HG02884 (cell line): Measurements from ENCODE around the gene KLF7.

Source experiments
- ATAC-seq: cut with Tn5 transposase; IDR thresholded peaks from one replicate; pipeline ENCODE4 v1.9.1; 2021; ENCODE audit warnings: mild to moderate bottlenecking, moderate library complexity; ENCODE audit not compliant: unreplicated experiment

The KLF7 gene

GRCh38 chr2:207165121-207166038 lies at the start of gene KLF7:
Gene KLF7, minus strand, starts transcription at chr2:207165948. Its CDS starts 380 bp downstream, at chr2:207165568.
- ATAC-seq, result no peak

- ATAC-seq, result no peak
These were observed 49.6 kb upstream of the KLF7 start for GRCh38 chr2:207215308-207215707.

GRCh38 chr2:207214446-207214845 lies 48.7 kb upstream of the KLF7 start:
- no peak for ATAC-seq

- no peak for ATAC-seq
These were observed 40.3 kb upstream of the KLF7 start for GRCh38 chr2:207206011-207206410.

GRCh38 chr2:207205173-207205957 lies 39.6 kb upstream of the KLF7 start:
- ATAC-seq, result no peak

- no peak for ATAC-seq
These were observed 37.3 kb upstream of the KLF7 start for GRCh38 chr2:207203056-207203455.

- ATAC-seq, result no peak
These were observed 36.9 kb upstream of the KLF7 start for GRCh38 chr2:207202645-207203044.

GRCh38 chr2:207201416-207201815 lies 35.7 kb upstream of the KLF7 start:
- no peak for ATAC-seq

GRCh38 chr2:207200136-207200535 lies 34.4 kb upstream of the KLF7 start:
- ATAC-seq, result no peak

- no peak for ATAC-seq
These were observed 28.3 kb upstream of the KLF7 start for GRCh38 chr2:207194028-207194427.

- ATAC-seq, result no peak
These were observed 23.1 kb upstream of the KLF7 start for GRCh38 chr2:207188626-207189419.

GRCh38 chr2:207185372-207185771 lies 19.6 kb upstream of the KLF7 start:
- ATAC-seq, result no peak

GRCh38 chr2:207184768-207185167 lies 19.0 kb upstream of the KLF7 start:
- ATAC-seq, result no peak

GRCh38 chr2:207184348-207184747 lies 18.6 kb upstream of the KLF7 start:
- ATAC-seq, result no peak

GRCh38 chr2:207183506-207183905 lies 17.8 kb upstream of the KLF7 start:
- no peak for ATAC-seq

- ATAC-seq, result no peak
These were observed 17.2 kb upstream of the KLF7 start for GRCh38 chr2:207182911-207183310.

GRCh38 chr2:207181526-207182274 lies 16.0 kb upstream of the KLF7 start:
- ATAC-seq, result no peak

GRCh38 chr2:207180741-207181140 lies 15.0 kb upstream of the KLF7 start:
- ATAC-seq, result no peak

- no peak for ATAC-seq
These were observed 10.5 kb upstream of the KLF7 start for GRCh38 chr2:207176247-207176646.

GRCh38 chr2:207173641-207174040 lies 7.9 kb upstream of the KLF7 start:
- ATAC-seq, result no peak
